Mesendoderm (in vitro differentiated cells): ENCODE results near the gene SCAND1.
"Not testable (repeated sequence)": the region's sequence is repeated elsewhere in the genome, so short reads cannot be mapped to it uniquely, and the experiment has no call there.

Source experiments
- DNase-seq: peaks from one replicate; pipeline ENCODE4 v3.0.0; 2013
- H2AK5ac ChIP-seq: 2 replicates; pipeline ENCODE4 v1.6.1; 2013; ENCODE audit warnings: low read length, inconsistent platforms
- H2BK120ac ChIP-seq: 2 replicates; pipeline ENCODE4 v1.6.1; 2013; ENCODE audit warnings: low read depth, mild to moderate bottlenecking, low read length, moderate library complexity, mixed read lengths
- H2BK15ac ChIP-seq: replicated peaks from 2 replicates; pipeline ENCODE4 v1.6.1; 2013; ENCODE audit warnings: low read depth, mild to moderate bottlenecking, moderate library complexity
- H2BK5ac ChIP-seq: 2 replicates; pipeline ENCODE4 v1.6.1; 2013; ENCODE audit warnings: low read length, inconsistent platforms
- H3K18ac ChIP-seq: 2 replicates; pipeline ENCODE4 v1.6.1; 2013; ENCODE audit warnings: mild to moderate bottlenecking, low read length, mixed read lengths
- H3K23ac ChIP-seq: one replicate; pipeline ENCODE4 v1.6.1; 2013; ENCODE audit warnings: low read length
- H3K27ac ChIP-seq: 2 replicates; pipeline ENCODE4 v1.5.1; 2013; ENCODE audit warnings: low read depth, mild to moderate bottlenecking, inconsistent platforms, low read length, moderate library complexity
- H3K27me3 ChIP-seq: 2 replicates; pipeline ENCODE4 v1.6.1; 2013; ENCODE audit warnings: low read length, control low read depth, mild to moderate bottlenecking, inconsistent platforms; ENCODE audit not compliant: insufficient read depth, poor library complexity
- H3K36me3 ChIP-seq: 2 replicates; pipeline ENCODE4 v1.6.1; 2013; ENCODE audit warnings: low read length, inconsistent platforms; ENCODE audit not compliant: control insufficient read depth, insufficient read depth
- H3K4ac ChIP-seq: one replicate; pipeline ENCODE4 v1.6.1; 2013; ENCODE audit warnings: low read depth, mild to moderate bottlenecking, low read length, moderate library complexity
- H3K4me1 ChIP-seq: 2 replicates; pipeline ENCODE4 v1.6.1; 2013; ENCODE audit warnings: low read depth, low read length, inconsistent platforms; ENCODE audit not compliant: control insufficient read depth
- H3K4me2 ChIP-seq: 2 replicates; pipeline ENCODE4 v1.6.1; 2013; ENCODE audit warnings: low read length
- H3K4me3 ChIP-seq: 2 replicates; pipeline ENCODE4 v1.5.1; 2013; ENCODE audit warnings: mild to moderate bottlenecking, low read length
- H3K56ac ChIP-seq: one replicate; pipeline ENCODE4 v1.6.1; 2013; ENCODE audit warnings: low read length
- H3K79me1 ChIP-seq: 2 replicates; pipeline ENCODE4 v1.6.1; 2013; ENCODE audit warnings: low read length, inconsistent platforms
- H3K79me2 ChIP-seq: 2 replicates; pipeline ENCODE4 v1.6.1; 2013; ENCODE audit warnings: mild to moderate bottlenecking, low read length; ENCODE audit not compliant: control insufficient read depth, insufficient read depth
- H3K9ac ChIP-seq: 2 replicates; pipeline ENCODE4 v1.6.1; 2013; ENCODE audit warnings: low read length, inconsistent platforms
- H4K5ac ChIP-seq: one replicate; pipeline ENCODE4 v1.6.1; 2013; ENCODE audit warnings: low read length
- H4K8ac ChIP-seq: one replicate; pipeline ENCODE4 v1.6.1; 2013; ENCODE audit warnings: low read depth, mild to moderate bottlenecking, control low read depth, low read length, moderate library complexity
- WGBS: extraction: QIAGEN DNeasy Blood & Tissue Kit; methylation state at CpG from one replicate; pipeline ENCODE4 v1.1.7; 2013; ENCODE audit warnings: low lambda C conversion rate, missing lambda C conversion rate; ENCODE audit not compliant: insufficient coverage; ENCODE audit errors: extremely low coverage; 5-methylcytosine and 5-hydroxymethylcytosine counted together

SCAND1 gene

DNA sequence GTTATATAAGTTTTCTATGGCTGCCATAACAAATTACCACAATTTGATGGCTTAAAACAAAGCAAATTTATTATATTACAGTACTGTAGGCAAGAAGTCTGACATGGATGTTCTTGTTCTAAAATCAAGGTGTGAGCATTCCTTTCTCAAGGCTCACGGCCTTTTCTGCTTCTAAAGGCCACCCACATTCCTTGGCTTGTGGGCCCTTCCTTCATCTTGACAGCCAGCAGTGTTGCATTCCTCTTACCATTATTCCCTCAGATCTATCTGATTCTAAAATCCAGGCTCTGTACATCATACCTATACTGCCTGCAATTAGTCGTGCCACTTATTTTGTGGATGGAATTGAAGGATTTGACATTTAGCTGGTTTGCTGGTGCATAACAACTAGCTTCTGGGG, 17.7 kb upstream of the SCAND1 start:
- Histone ChIP-seq H2AK5ac (no peak overlapping the region), H4K8ac (no peak overlapping the region), H3K27me3 (no peaks in the 10 kb centered on the region), H3K79me2 (no peaks in the 10 kb centered on the region), H3K23ac (no peak overlapping the region), H3K18ac (no peak overlapping the region), H3K56ac (no peak overlapping the region), H2BK5ac (no peak overlapping the region), H3K4me2 (no peak overlapping the region), H4K5ac (no peak overlapping the region), H3K4ac (no peak overlapping the region), H3K4me1 (no peaks in the 10 kb centered on the region), H3K79me1 (no peaks in the 10 kb centered on the region), H3K4me3 (no peak overlapping the region), H2BK120ac (no peak overlapping the region), H3K36me3 (no peaks in the 10 kb centered on the region), H3K9ac (no peak overlapping the region), H2BK15ac (no peak overlapping the region), H3K27ac (no peak overlapping the region)
- DNase-seq, result no peak
- WGBS, result no CpG with 5 or more reads among the region's 2 CpGs

DNA sequence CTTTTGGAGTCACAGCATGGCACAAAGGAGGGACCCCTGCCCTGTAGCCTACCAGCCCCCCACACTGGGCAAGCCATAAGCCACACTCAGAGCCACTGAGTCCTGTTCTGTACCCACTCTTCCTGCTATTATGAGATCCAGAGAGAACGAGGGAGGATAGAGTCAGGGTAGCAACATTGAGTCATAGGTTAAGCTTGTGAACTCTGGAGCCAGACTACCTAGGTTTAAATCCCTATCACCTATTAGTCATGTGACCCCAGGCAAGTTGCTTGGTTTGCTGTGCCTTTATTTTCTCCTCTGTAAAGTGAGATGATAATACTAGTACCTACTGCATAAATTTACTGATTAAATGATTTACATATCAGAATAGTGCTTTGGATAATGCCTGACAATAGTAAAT, 14.6 kb upstream of the SCAND1 start:
- no peak overlapping the region for H2AK5ac ChIP-seq
- no peak overlapping the region for H3K18ac ChIP-seq
- H3K79me2 ChIP-seq, result no peaks in the 10 kb centered on the region
- no peaks in the 10 kb centered on the region for H3K79me1 ChIP-seq
- H2BK15ac ChIP-seq, result no peak overlapping the region
- no peak overlapping the region for H3K4me3 ChIP-seq
- H3K27me3 ChIP-seq, result no peaks in the 10 kb centered on the region
- H3K4ac ChIP-seq, result no peak overlapping the region
- no peak overlapping the region for H3K56ac ChIP-seq
- no peaks in the 10 kb centered on the region for H3K4me1 ChIP-seq
- no peak overlapping the region for H2BK120ac ChIP-seq
- no peaks in the 10 kb centered on the region for H3K36me3 ChIP-seq
- no CpG with 5 or more reads among the region's 1 CpG for WGBS
- H4K8ac ChIP-seq, result no peak overlapping the region
- no peak overlapping the region for H3K23ac ChIP-seq
- no peak overlapping the region for H2BK5ac ChIP-seq
- H3K9ac ChIP-seq, result no peak overlapping the region
- DNase-seq, result no peak
- H4K5ac ChIP-seq, result no peak overlapping the region
- H3K27ac ChIP-seq, result no peak overlapping the region
- no peak overlapping the region for H3K4me2 ChIP-seq

GRCh38 chr20:35967979-35968640, 13.8 kb upstream of the SCAND1 start, which contains the start of gene CNBD2:
TSS of gene CNBD2 (plus strand) at chr20:35968590. CDS start at chr20:35968763, 173 bp downstream.
- no peak within 1 kb of the TSS for H2BK5ac ChIP-seq
- no peak within 1 kb of the TSS for H3K23ac ChIP-seq
- no peak within 1 kb of the TSS for H4K5ac ChIP-seq
- H3K9ac ChIP-seq, result no peak within 1 kb of the TSS
- H3K18ac ChIP-seq, result no peak within 1 kb of the TSS
- no peak within 1 kb of the TSS for H4K8ac ChIP-seq
- WGBS, result no CpG with 5 or more reads among the region's 3 CpGs
- H3K4me2 ChIP-seq, result no peak within 1 kb of the TSS
- H3K79me1 ChIP-seq, result no peaks in the 10 kb centered on the region
- no peaks in the 10 kb centered on the region for H3K27me3 ChIP-seq
- no peak within 1 kb of the TSS for H3K4me3 ChIP-seq
- DNase-seq, result no peak
- no peak within 1 kb of the TSS for H2AK5ac ChIP-seq
- no peak within 1 kb of the TSS for H3K27ac ChIP-seq
- no peak within 1 kb of the TSS for H2BK15ac ChIP-seq
- no peaks in the 10 kb centered on the region for H3K4me1 ChIP-seq
- no peak within 1 kb of the TSS for H3K56ac ChIP-seq
- no peak within 1 kb of the TSS for H3K4ac ChIP-seq
- H3K36me3 ChIP-seq, result no peaks in the 10 kb centered on the region
- no peaks in the 10 kb centered on the region for H3K79me2 ChIP-seq
- no peak within 1 kb of the TSS for H2BK120ac ChIP-seq

GRCh38 chr20:35963878-35964277, 9.6 kb upstream of the SCAND1 start:
- Histone ChIP-seq H2AK5ac (no peak overlapping the region), H2BK120ac (no peak overlapping the region), H3K79me2 (no peaks in the 10 kb centered on the region), H3K79me1 (no peaks in the 10 kb centered on the region), H3K56ac (no peak overlapping the region), H4K8ac (no peak overlapping the region), H3K4me3 (no peak overlapping the region), H3K9ac (no peak overlapping the region), H3K23ac (no peak overlapping the region), H2BK15ac (no peak overlapping the region), H3K27me3 (no peaks in the 10 kb centered on the region), H3K27ac (no peak overlapping the region), H4K5ac (no peak overlapping the region), H3K4me1 (no peaks in the 10 kb centered on the region), H3K36me3 (no peaks in the 10 kb centered on the region), H3K18ac (no peak overlapping the region), H3K4ac (no peak overlapping the region), H3K4me2 (no peak overlapping the region), H2BK5ac (no peak overlapping the region)
- no peak for DNase-seq
- WGBS, result no CpG with 5 or more reads among the region's 4 CpGs

DNA sequence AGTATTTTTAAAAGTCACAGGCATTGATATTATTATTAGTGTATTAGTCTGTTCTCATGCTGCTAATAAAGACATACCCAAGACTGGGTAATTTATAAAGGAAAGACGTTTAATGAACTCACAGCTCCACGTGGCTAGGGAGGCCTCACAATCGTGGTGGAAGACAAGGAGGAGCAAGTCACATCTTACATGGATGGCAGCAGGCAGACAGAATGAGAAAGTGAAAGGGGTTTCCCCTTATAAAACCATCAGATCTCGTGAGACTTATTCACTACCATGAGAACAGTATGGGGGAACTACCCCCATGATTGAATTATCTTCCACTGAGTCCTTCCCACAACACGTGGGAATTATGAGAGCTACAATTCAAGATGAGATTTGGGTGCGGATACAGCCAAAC, 5.0 kb upstream of the SCAND1 start:
- H4K5ac ChIP-seq, H3K27ac ChIP-seq, H3K56ac ChIP-seq, H3K4me1 ChIP-seq, H2BK5ac ChIP-seq, H3K4me3 ChIP-seq, H2BK15ac ChIP-seq, H3K9ac ChIP-seq, H3K36me3 ChIP-seq, H3K4ac ChIP-seq, H2BK120ac ChIP-seq, H4K8ac ChIP-seq, H3K79me2 ChIP-seq, H3K27me3 ChIP-seq, H3K18ac ChIP-seq, H3K23ac ChIP-seq, H3K4me2 ChIP-seq, DNase-seq, H2AK5ac ChIP-seq, H3K79me1 ChIP-seq: not testable (repeated sequence)
- WGBS, result no CpG with 5 or more reads among the region's 6 CpGs

- Histone ChIP-seq H3K27me3 (no peaks in the 10 kb centered on the region), H3K4me1 (no peaks in the 10 kb centered on the region), H3K4me2 (no peak overlapping the region), H3K56ac (no peak overlapping the region), H3K23ac (no peak overlapping the region), H3K18ac (no peak overlapping the region), H2BK120ac (no peak overlapping the region), H4K5ac (no peak overlapping the region), H2BK15ac (no peak overlapping the region), H3K27ac (no peak overlapping the region), H2BK5ac (no peak overlapping the region), H3K9ac (no peak overlapping the region), H3K4ac (no peak overlapping the region), H4K8ac (no peak overlapping the region), H3K79me2 (peaks cover 11% of the 10 kb centered on the region), H3K4me3 (no peak overlapping the region), H2AK5ac (no peak overlapping the region), H3K79me1 (peaks cover 6% of the 10 kb centered on the region), H3K36me3 (no peaks in the 10 kb centered on the region)
- no peak for DNase-seq
Measured at GRCh38 chr20:35956616-35957015, 2.3 kb upstream of the SCAND1 start.
